ENCODE measurements around the gene FBXL7. TPM values are rescaled to one million over a fixed set of nuclear protein-coding genes. Genes with fewer than 3 reads are reported as not detected.

The FBXL7 gene
- total and polyA plus RNA-seq, 4 donors, result 0.24 to 1.4 (median 1.2) TPM

- TF ChIP-seq CTCF (IDR thresholded peaks at IDR 0.05; ENCODE audit: low read depth, low read length, missing input control) (no peak), FOXA2 (IDR thresholded peaks at IDR 0.05) (no peak), GABPA (IDR thresholded peaks at IDR 0.05 in 1 of 2, conservative IDR thresholded peaks at IDR 0.05 in 1 of 2) (no peak), JUND (IDR thresholded peaks at IDR 0.05) (no peak), TAF1 (conservative IDR thresholded peaks at IDR 0.05) (no peak), HNF4G (IDR thresholded peaks at IDR 0.05) (no peak)
These were observed 73.6 kb downstream of the FBXL7 start (continued) for GRCh38 chr5:15573590-15573989.

GRCh38 chr5:15574128-15574527 lies 74.1 kb downstream of the FBXL7 start:
- DNase-seq (ENCODE audit: low spot score), result no peak
- H3K4me3 ChIP-seq (ENCODE audit: low read depth in 1 of 3, low read length in 3 of 3), result no peak overlapping the region
- 65% methylated on average over 1 of the region's 1 CpG for WGBS
- H3K9me3 ChIP-seq (ENCODE audit: control insufficient read depth in 4 of 4, low read length in 3 of 4), result no peaks in the 10 kb centered on the region
- no peaks in the 10 kb centered on the region for H3K4me1 ChIP-seq (ENCODE audit: control insufficient read depth in 4 of 4, insufficient read depth in 4 of 4, low read length in 3 of 4)
- no peak overlapping the region for H3K27ac ChIP-seq (ENCODE audit: low read depth in 1 of 2, low read length in 2 of 2)
- TF ChIP-seq HNF4G (IDR thresholded peaks at IDR 0.05) (no peak), GABPA (IDR thresholded peaks at IDR 0.05 in 1 of 2, conservative IDR thresholded peaks at IDR 0.05 in 1 of 2) (no peak), RAD21 (IDR thresholded peaks at IDR 0.05) (no peak), ZBTB33 (IDR thresholded peaks at IDR 0.05) (no peak), NR2F2 (IDR thresholded peaks at IDR 0.05) (no peak), YY1 (IDR thresholded peaks at IDR 0.05) (no peak), CTCF (IDR thresholded peaks at IDR 0.05; ENCODE audit: low read depth, low read length, missing input control) (no peak), FOXA1 (IDR thresholded peaks at IDR 0.05) (no peak), SP1 (IDR thresholded peaks at IDR 0.05) (no peak), FOXA2 (IDR thresholded peaks at IDR 0.05) (no peak), EGR1 (IDR thresholded peaks at IDR 0.05; ENCODE audit: low read depth in 2 of 2) (no peak), REST (IDR thresholded peaks at IDR 0.05) (no peak), ATF3 (IDR thresholded peaks at IDR 0.05) (no peak), JUND (IDR thresholded peaks at IDR 0.05) (no peak), TAF1 (conservative IDR thresholded peaks at IDR 0.05) (no peak), MAX (IDR thresholded peaks at IDR 0.05) (no peak), RXRA (IDR thresholded peaks at IDR 0.05) (no peak)
- no peaks in the 10 kb centered on the region for H3K27me3 ChIP-seq (ENCODE audit: control insufficient read depth in 4 of 4, insufficient read depth in 4 of 4, low read length in 3 of 4)
- H3K9ac ChIP-seq (ENCODE audit: low read depth in 1 of 2, low read length in 2 of 2), result no peak overlapping the region
- H3K36me3 ChIP-seq (ENCODE audit: control insufficient read depth in 4 of 4, insufficient read depth in 3 of 4, low read depth in 1 of 4, low read length in 3 of 4), result no peaks in the 10 kb centered on the region

Data from liver (tissue), 9 donors.